Hepatocyte (in vitro differentiated cells): ENCODE data around the gene EGLN1.
"Not testable (repeated sequence)": the region's sequence is repeated elsewhere in the genome, so short reads cannot be mapped to it uniquely, and the experiment has no call there.

Source experiments
- CTCF ChIP-seq: fragments of 200-600 bp; sonication (generic); IDR thresholded peaks from 2 replicates; pipeline ENCODE4 v1.5.1; 2016; ENCODE audit warnings: antibody characterized with exemption, mild to moderate bottlenecking; ENCODE audit not compliant: poor library complexity
- EZH2phosphoT487 ChIP-seq: fragments of 200-600 bp; sonication (generic); IDR thresholded peaks from one replicate; pipeline ENCODE4 v1.6.1; 2018; ENCODE audit warnings: antibody characterized with exemption, mild to moderate bottlenecking, low read depth, moderate library complexity; ENCODE audit not compliant: unreplicated experiment, severe bottlenecking

GRCh38 chr1:231459438-231459837 is 37.4 kb upstream of the EGLN1 start:
- TF ChIP-seq CTCF, EZH2phosphoT487: not testable (repeated sequence)
